Activated CD4-positive, alpha-beta T cell treated with anti-CD3 and anti-CD28 coated beads for 36 hours (primary cell): Measurements from ENCODE around the gene MRC1. TPM values are rescaled to one million over a fixed set of nuclear protein-coding genes. Genes with fewer than 3 reads are reported as not detected.

Experiments
- ATAC-seq: fragments of 200-7000 bp; cut with Tn5 transposase; one replicate; pipeline ENCODE4 v1.10.0; 2021; ENCODE audit warnings: mild to moderate bottlenecking, moderate library complexity
- CTCF ChIA-PET: fragments of 350-600 bp; sonication (Branson Sonifier 250); formaldehyde crosslinking; loops from one replicate; lab custom pipeline; 2021; ENCODE audit warnings: antibody characterized with exemption; lab: Charles Lee
- POLR2A ChIA-PET: fragments of 350-600 bp; sonication (Branson Sonifier 250); formaldehyde crosslinking; loops from one replicate; lab custom pipeline; 2021; ENCODE audit warnings: antibody characterized with exemption, inconsistent platforms; lab: Charles Lee
- DNase-seq: peaks from one replicate; pipeline ENCODE4 v3.0.0-alpha.2; 2020
- H3K27ac Mint-ChIP-seq: one replicate; pipeline ENCODE4 v1.8.0; 2021; ENCODE audit warnings: mixed read lengths
- H3K27me3 Mint-ChIP-seq: one replicate; pipeline ENCODE4 v1.8.0; 2021; ENCODE audit warnings: mixed read lengths
- H3K36me3 Mint-ChIP-seq: one replicate; pipeline ENCODE4 v1.8.0; 2021; ENCODE audit warnings: low read depth, mixed read lengths
- H3K4me1 Mint-ChIP-seq: one replicate; pipeline ENCODE4 v1.8.0; 2021; ENCODE audit warnings: mixed read lengths
- H3K4me3 Mint-ChIP-seq: one replicate; pipeline ENCODE4 v1.8.0; 2021; ENCODE audit warnings: mild to moderate bottlenecking, moderate library complexity, mixed read lengths
- H3K9me3 Mint-ChIP-seq: one replicate; pipeline ENCODE4 v1.8.0; 2021; ENCODE audit warnings: low read depth, mixed read lengths
- intact Hi-C, 2 experiments: fragments of 100-400 bp; cut with DNase I in 1 of 2; cut with micrococcal nuclease in 1 of 2; formaldehyde crosslinking; loops; one replicate each; pipeline versions ENCODE4 v1.14.2 to v1.15.1; 2022 to 2024; cut with DNase I, micrococcal nuclease
- total RNA-seq, 2 experiments: library from RNA; stranded (reverse); gene quantifications; one replicate each; pipeline ENCODE4 v1.2.3, GENCODE V29; 2021

The MRC1 gene
- total RNA-seq, result under 1 TPM; 0.04 to 0.05 TPM

- ATAC-seq (no peak), DNase-seq (no peak)
- no peak within 1 kb of the TSS for H3K27ac Mint-ChIP-seq
Measured at GRCh38 chr10:17808971-17809841, at the start of gene MRC1. TSS of gene MRC1 (plus strand) at chr10:17809348. CDS start at chr10:17809466, 118 bp downstream.

GRCh38 chr10:17764142-17764541 is 45.0 kb upstream of the MRC1 start:
- peaks cover 3% of the 10 kb centered on the region for H3K9me3 Mint-ChIP-seq
- POLR2A ChIA-PET, result no interaction called here
- CTCF ChIA-PET, result no interaction called here
- H3K4me3 Mint-ChIP-seq, result no peak overlapping the region
- H3K27ac Mint-ChIP-seq, result no peak overlapping the region
- DNase-seq (no peak), ATAC-seq (no peak)
- H3K36me3 Mint-ChIP-seq, result no peaks in the 10 kb centered on the region
- H3K4me1 Mint-ChIP-seq, result no peaks in the 10 kb centered on the region
- H3K27me3 Mint-ChIP-seq, result peaks cover 2% of the 10 kb centered on the region
- intact Hi-C loops, result no loop called here

More at GRCh38 chr10:17808971-17809841, at the start of gene MRC1:
- ChIA-PET POLR2A (no interaction called here), CTCF (no interaction called here)
- no peak within 1 kb of the TSS for H3K4me3 Mint-ChIP-seq
- no peaks in the 10 kb centered on the region for H3K9me3 Mint-ChIP-seq
- H3K36me3 Mint-ChIP-seq, result no peaks in the 10 kb centered on the region
- H3K27me3 Mint-ChIP-seq, result peaks cover 30% of the 10 kb centered on the region
- H3K4me1 Mint-ChIP-seq, result peaks cover 9% of the 10 kb centered on the region
- intact Hi-C loops, result no loop called here

DNA sequence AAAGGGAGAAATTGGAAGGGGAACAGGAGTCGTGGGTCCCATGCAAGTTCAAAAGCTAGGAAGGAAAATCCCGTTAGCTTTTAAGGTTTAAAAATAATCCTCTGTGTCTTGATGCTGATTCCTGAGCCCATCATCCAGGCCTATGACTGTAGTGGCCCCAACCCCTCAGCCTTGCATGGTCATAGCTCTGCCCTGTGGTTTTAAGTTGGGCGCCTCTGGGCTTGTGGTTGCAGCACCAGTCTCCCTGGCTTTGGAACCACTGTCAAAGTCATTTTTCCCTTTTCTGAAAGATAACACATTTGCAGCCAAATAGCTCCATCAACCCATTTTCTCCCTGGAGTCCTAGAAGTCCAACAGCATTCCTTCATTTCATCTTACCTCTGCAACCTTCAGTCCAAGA is 43.5 kb upstream of the MRC1 start:
- no peak overlapping the region for H3K27ac Mint-ChIP-seq
- ChIA-PET CTCF (no interaction called here), POLR2A (no interaction called here)
- ATAC-seq (no peak), DNase-seq (no peak)
- H3K27me3 Mint-ChIP-seq, result peaks cover 3% of the 10 kb centered on the region
- no peaks in the 10 kb centered on the region for H3K36me3 Mint-ChIP-seq
- peaks cover 3% of the 10 kb centered on the region for H3K9me3 Mint-ChIP-seq
- intact Hi-C loops, result no loop called here
- no peak overlapping the region for H3K4me3 Mint-ChIP-seq
- no peaks in the 10 kb centered on the region for H3K4me1 Mint-ChIP-seq

GRCh38 chr10:17766731-17767130 is 42.4 kb upstream of the MRC1 start:
- Mint-ChIP-seq H3K9me3 (peaks cover 3% of the 10 kb centered on the region), H3K27ac (no peak overlapping the region), H3K27me3 (peaks cover 3% of the 10 kb centered on the region), H3K4me1 (no peaks in the 10 kb centered on the region), H3K36me3 (no peaks in the 10 kb centered on the region), H3K4me3 (no peak overlapping the region)
- CTCF ChIA-PET, result no interaction called here
- POLR2A ChIA-PET, result no interaction called here
- DNase-seq (no peak), ATAC-seq (no peak)
- intact Hi-C loops, result no loop called here

GRCh38 chr10:17768496-17768895 is 40.7 kb upstream of the MRC1 start:
- DNase-seq (no peak), ATAC-seq (no peak)
- ChIA-PET POLR2A (no interaction called here), CTCF (no interaction called here)
- intact Hi-C loops, result no loop called here
- no peaks in the 10 kb centered on the region for H3K36me3 Mint-ChIP-seq
- H3K4me1 Mint-ChIP-seq, result no peaks in the 10 kb centered on the region
- H3K4me3 Mint-ChIP-seq, result no peak overlapping the region
- peaks cover 3% of the 10 kb centered on the region for H3K27me3 Mint-ChIP-seq
- peaks cover 3% of the 10 kb centered on the region for H3K9me3 Mint-ChIP-seq
- no peak overlapping the region for H3K27ac Mint-ChIP-seq

DNA sequence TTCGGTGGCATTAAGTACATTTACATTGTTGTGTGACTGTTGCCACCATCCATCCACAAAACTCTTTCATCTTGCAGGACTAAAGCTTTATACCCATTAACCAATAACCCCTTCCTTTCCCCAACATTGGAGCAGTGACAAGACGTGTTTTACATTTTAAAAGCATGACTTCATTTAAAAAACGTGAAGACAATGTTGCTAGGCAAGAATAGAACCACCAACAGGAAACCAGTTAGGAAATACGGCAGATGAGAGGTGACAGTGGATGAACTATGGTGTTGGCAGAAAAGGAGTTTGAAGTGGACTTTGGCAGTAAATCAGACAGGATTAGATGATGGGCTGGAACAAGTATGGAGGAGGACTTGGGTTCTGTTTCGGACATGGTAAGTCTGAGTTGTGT is 40.2 kb upstream of the MRC1 start:
- Mint-ChIP-seq H3K36me3 (no peaks in the 10 kb centered on the region), H3K27me3 (peaks cover 3% of the 10 kb centered on the region), H3K4me1 (no peaks in the 10 kb centered on the region), H3K9me3 (peaks cover 3% of the 10 kb centered on the region), H3K27ac (no peak overlapping the region), H3K4me3 (no peak overlapping the region)
- ATAC-seq (no peak), DNase-seq (no peak)
- ChIA-PET CTCF (no interaction called here), POLR2A (no interaction called here)
- intact Hi-C loops, result no loop called here

DNA sequence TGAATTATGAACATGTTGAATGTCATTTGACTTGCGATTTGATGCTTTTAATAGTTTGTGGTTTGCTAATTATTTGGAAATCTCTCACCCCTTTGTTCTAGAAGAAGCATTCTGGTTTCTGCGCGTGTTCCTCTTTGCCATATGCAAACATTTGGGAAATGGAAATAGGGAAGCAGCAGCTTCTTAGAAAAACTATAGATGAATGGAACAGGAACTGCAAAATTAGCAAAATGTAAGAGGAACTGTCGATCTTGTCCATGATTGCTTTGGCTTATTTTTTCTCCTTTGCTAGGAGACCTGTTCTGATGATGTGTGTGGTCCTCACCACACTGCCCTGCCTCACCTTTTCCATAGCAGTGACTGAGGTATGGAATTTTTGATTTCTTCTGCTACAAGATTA is 38.1 kb upstream of the MRC1 start:
- intact Hi-C loops, result no loop called here
- no peak for ATAC-seq
- Mint-ChIP-seq H3K4me1 (no peaks in the 10 kb centered on the region), H3K27ac (no peak overlapping the region), H3K27me3 (peaks cover 3% of the 10 kb centered on the region), H3K9me3 (peaks cover 2% of the 10 kb centered on the region), H3K36me3 (no peaks in the 10 kb centered on the region), H3K4me3 (no peak overlapping the region)
- POLR2A ChIA-PET, result no interaction called here
- DNase-seq, result no peak
- CTCF ChIA-PET, result no interaction called here

GRCh38 chr10:17779784-17780183 is 29.4 kb upstream of the MRC1 start:
- DNase-seq (no peak), ATAC-seq (no peak)
- intact Hi-C loops, result no loop called here
- CTCF ChIA-PET, result interaction anchor here (1.4 kb wide), 1 partner anchor 10 kb away, joined by 4 read pairs; no protein-coding TSS in a partner anchor
- no peaks in the 10 kb centered on the region for H3K9me3 Mint-ChIP-seq
- no peak overlapping the region for H3K4me3 Mint-ChIP-seq
- no peaks in the 10 kb centered on the region for H3K4me1 Mint-ChIP-seq
- no peak overlapping the region for H3K27ac Mint-ChIP-seq
- POLR2A ChIA-PET, result no interaction called here
- H3K36me3 Mint-ChIP-seq, result no peaks in the 10 kb centered on the region
- H3K27me3 Mint-ChIP-seq, result no peaks in the 10 kb centered on the region

DNA sequence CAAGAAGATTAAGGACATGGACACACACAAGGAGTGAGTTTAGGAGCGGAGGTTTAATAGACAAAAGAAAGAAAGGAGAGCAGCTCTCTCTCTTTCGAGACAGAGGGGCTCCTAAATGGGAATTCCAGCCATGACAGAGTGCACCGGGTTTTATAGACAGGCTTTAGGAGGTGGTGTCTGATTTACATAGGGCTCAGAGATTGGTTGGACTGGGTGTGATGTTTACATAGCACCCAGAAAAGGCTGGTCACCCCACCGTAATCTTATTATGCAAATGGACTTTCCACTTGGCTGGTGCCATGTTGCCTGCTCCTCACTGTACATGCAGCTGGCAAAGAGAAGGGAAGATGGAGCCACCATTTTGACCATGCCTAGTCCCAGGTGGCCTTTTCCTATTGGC is 28.4 kb upstream of the MRC1 start:
- intact Hi-C loops, result no loop called here
- Mint-ChIP-seq H3K4me3 (no peak overlapping the region), H3K27me3 (no peaks in the 10 kb centered on the region), H3K4me1 (no peaks in the 10 kb centered on the region), H3K36me3 (no peaks in the 10 kb centered on the region), H3K9me3 (no peaks in the 10 kb centered on the region), H3K27ac (no peak overlapping the region)
- POLR2A ChIA-PET, result no interaction called here
- CTCF ChIA-PET, result interaction anchor here (0.5 to 1.4 kb wide), 2 partner anchors 9 to 35 kb away, joined by 3 to 4 read pairs; no protein-coding TSS in a partner anchor
- DNase-seq (no peak), ATAC-seq (no peak)

DNA sequence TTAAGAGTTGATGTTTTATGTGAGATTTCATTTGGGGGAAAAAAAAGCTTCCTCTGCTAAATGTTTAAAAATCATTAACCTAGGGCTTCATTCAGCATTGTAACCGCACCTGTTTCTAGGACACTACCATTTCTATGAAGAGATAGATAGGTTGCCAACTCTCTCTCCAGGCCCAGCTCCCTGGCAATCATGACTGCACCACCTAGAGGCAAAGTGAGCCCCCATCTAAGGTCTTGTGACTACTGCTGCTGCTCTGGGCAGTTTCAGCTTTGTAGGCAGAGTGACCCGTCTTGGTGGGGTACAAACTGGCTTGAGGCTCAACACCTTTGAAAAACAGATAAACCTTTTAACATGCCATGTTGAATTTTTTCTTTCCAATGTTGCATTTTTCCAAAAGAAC is 27.3 kb upstream of the MRC1 start:
- intact Hi-C loops, result no loop called here

DNA sequence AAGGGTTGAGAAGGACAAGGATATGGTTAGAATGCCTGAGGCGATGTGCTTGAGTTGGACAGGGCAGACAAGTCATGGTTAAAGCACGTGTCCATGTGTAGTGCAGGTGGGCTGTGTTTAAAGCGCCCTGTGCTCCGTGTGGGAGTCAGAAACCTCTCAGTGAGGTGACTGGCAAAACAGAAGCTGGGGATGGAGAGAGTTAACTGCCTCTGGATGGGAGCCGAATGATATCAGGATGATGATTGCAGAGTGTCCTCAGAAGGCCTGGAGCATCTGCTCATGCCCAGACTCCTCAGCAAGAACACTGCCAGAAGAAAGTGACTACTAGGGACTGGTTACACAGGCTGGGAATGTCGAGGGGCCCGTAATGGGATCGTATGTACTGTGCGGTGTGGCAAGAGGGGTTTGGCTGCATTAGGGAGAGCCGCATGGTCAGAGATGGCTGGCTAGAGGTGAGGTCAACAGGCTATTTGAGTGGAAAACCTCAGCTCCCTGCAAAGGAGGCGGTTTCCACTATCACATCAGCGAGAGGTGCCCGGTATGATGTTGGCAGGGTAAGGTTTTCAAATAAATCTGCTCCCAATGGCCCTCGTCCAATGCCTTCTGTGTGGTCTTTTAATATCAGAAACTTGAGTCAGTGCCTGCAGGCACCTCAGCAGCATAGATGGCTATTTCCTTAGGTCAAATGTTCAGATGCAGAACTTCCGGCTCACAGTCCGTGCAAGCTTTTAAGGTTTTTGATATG is 26.1 kb upstream of the MRC1 start:
- POLR2A ChIA-PET, result no interaction called here
- Mint-ChIP-seq H3K27ac (no peak overlapping the region), H3K4me3 (no peak overlapping the region), H3K4me1 (no peaks in the 10 kb centered on the region), H3K36me3 (no peaks in the 10 kb centered on the region), H3K27me3 (no peaks in the 10 kb centered on the region), H3K9me3 (no peaks in the 10 kb centered on the region)
- intact Hi-C loops, result no loop called here
- no peak for DNase-seq
- no peak for ATAC-seq
- CTCF ChIA-PET, result no interaction called here

More for the DNA sequence above, 27.3 kb upstream of the MRC1 start:
- DNase-seq, result no peak
- POLR2A ChIA-PET, result no interaction called here
- no peak overlapping the region for H3K27ac Mint-ChIP-seq
- CTCF ChIA-PET, result interaction anchor here (0.6 kb wide), 1 partner anchor 9 kb away, joined by 3 read pairs; no protein-coding TSS in a partner anchor
- H3K4me1 Mint-ChIP-seq, result no peaks in the 10 kb centered on the region
- no peak for ATAC-seq
- H3K36me3 Mint-ChIP-seq, result no peaks in the 10 kb centered on the region
- H3K4me3 Mint-ChIP-seq, result no peak overlapping the region
- H3K27me3 Mint-ChIP-seq, result no peaks in the 10 kb centered on the region
- no peaks in the 10 kb centered on the region for H3K9me3 Mint-ChIP-seq

GRCh38 chr10:17783751-17784150 is 25.4 kb upstream of the MRC1 start:
- Mint-ChIP-seq H3K4me1 (no peaks in the 10 kb centered on the region), H3K4me3 (no peak overlapping the region), H3K36me3 (no peaks in the 10 kb centered on the region), H3K27ac (no peak overlapping the region), H3K9me3 (no peaks in the 10 kb centered on the region), H3K27me3 (no peaks in the 10 kb centered on the region)
- DNase-seq, result no peak
- ChIA-PET POLR2A (no interaction called here), CTCF (interaction anchor here (1.2 kb wide), 1 partner anchor 9 kb away, joined by 4 read pairs; no protein-coding TSS in a partner anchor)
- intact Hi-C loops, result no loop called here
- ATAC-seq, result no peak
